Brain pericyte (primary cell): ENCODE measurements around the gene SNRPA1.
"Not testable (repeated sequence)": the region's sequence is repeated elsewhere in the genome, so short reads cannot be mapped to it uniquely, and the experiment has no call there.

ENCODE experiments used
- DNase-seq: peaks from one replicate; pipeline ENCODE4 v3.0.0-alpha.2; 2012; ENCODE audit warnings: low read depth, low spot score

Gene SNRPA1

GRCh38 chr15:101294731-101295606, at the start of gene SNRPA1:
TSS of gene SNRPA1 (minus strand) at chr15:101295248. CDS start at chr15:101295178, 70 bp downstream.
- peak; percentile 79 for DNase-seq

GRCh38 chr15:101342056-101342455, 47.0 kb upstream of the SNRPA1 start:
- no peak for DNase-seq

GRCh38 chr15:101338502-101339057, 43.5 kb upstream of the SNRPA1 start:
- no peak for DNase-seq

GRCh38 chr15:101337976-101338375, 42.9 kb upstream of the SNRPA1 start:
- no peak for DNase-seq

GRCh38 chr15:101333907-101334789, 39.1 kb upstream of the SNRPA1 start:
- DNase-seq, result not testable (repeated sequence)

GRCh38 chr15:101332061-101332467, 37.0 kb upstream of the SNRPA1 start:
- DNase-seq, result no peak

GRCh38 chr15:101329867-101330380, 34.9 kb upstream of the SNRPA1 start:
- no peak for DNase-seq

GRCh38 chr15:101329309-101329863, 34.3 kb upstream of the SNRPA1 start:
- DNase-seq, result no peak

GRCh38 chr15:101328001-101328400, 33.0 kb upstream of the SNRPA1 start:
- DNase-seq, result no peak

GRCh38 chr15:101327147-101327740, 32.2 kb upstream of the SNRPA1 start:
- no peak for DNase-seq

GRCh38 chr15:101326462-101327146, 31.6 kb upstream of the SNRPA1 start:
- no peak for DNase-seq

GRCh38 chr15:101326026-101326315, 30.9 kb upstream of the SNRPA1 start:
- DNase-seq, result no peak

- no peak for DNase-seq
Measured at GRCh38 chr15:101325263-101326025, 30.4 kb upstream of the SNRPA1 start.

- no peak for DNase-seq
Measured at GRCh38 chr15:101324524-101325177, 29.6 kb upstream of the SNRPA1 start.

- DNase-seq, result no peak
Measured at GRCh38 chr15:101323793-101324523, 28.9 kb upstream of the SNRPA1 start.

GRCh38 chr15:101322854-101323477, 27.9 kb upstream of the SNRPA1 start:
- DNase-seq, result no peak

- no peak for DNase-seq
Measured at GRCh38 chr15:101322016-101322695, 27.1 kb upstream of the SNRPA1 start.
